EL (cell line): Measurements from ENCODE around the gene SLC36A1.

Experiments used
- DNase-seq: peaks from one replicate; pipeline ENCODE4 v3.0.0-alpha.2; 2016

The SLC36A1 gene

DNA sequence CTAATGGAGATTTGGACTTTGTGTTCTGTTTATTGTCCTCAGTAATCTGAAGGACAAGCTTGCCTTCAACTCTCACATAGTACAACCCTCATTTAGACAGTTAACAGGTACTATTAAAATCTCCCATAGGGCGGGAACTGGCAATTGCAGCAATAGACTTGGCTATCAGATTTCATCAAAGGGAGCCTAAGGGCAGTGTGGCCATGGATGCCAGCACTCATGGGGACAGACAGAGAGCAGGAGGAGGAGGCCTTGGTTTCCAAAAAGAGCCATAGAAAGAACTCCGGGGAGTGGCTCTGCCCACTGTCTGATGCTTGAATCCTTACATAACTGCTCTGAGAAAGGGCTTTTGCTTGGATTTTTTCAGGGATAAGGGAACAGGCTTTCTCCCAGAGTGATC is 6.8 kb downstream of the SLC36A1 start:
- DNase-seq: no peak

DNA sequence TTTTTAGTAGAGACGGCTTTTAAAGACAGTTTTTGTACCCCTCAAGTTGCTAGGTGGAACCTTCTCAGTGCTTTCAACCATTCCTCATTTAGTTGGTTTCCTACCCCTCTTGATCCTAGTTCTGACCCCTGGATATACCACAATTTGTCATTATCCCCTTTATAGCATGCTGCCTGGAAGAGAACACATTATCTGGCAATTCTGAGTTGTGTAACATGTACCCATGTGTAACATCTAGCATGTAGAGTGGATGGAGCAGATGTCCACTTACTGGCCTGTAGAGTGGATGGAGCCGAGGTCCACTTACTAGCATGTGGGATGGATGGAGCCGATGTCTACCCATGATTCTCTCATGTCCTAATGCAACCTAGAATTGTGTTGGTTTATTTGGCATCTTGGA is 7.5 kb downstream of the SLC36A1 start:
- DNase-seq: no peak

DNA sequence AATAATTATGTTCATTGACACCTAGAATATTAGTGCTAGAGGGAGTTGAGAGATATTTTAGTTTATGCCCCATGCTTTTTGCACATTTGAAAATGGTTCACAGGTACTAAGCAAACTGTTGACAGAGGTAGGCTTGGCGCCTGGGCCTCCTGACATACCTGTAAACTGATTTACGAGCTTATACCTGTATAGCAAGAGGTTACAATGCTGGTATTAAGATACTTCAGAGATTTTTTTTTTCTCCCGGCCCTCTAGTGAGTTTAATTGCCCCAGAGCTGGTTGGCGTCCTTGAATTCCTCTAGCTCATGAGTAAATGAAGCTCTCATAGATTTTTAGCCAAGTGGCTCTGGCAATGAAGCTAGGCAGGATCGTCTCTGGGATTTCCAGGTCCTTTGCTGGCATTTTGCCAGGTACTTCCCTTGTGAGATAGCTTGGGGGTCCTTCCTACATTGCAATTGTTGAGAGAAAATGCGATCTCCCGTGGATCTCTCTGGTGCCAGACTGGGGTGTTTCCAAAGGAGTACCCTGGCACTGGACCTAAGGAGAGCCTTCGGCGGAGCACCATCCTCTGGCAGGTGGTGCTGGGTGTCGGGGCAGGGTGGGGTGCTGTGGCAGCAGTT is 9.0 kb downstream of the SLC36A1 start:
- DNase-seq: no peak

DNA sequence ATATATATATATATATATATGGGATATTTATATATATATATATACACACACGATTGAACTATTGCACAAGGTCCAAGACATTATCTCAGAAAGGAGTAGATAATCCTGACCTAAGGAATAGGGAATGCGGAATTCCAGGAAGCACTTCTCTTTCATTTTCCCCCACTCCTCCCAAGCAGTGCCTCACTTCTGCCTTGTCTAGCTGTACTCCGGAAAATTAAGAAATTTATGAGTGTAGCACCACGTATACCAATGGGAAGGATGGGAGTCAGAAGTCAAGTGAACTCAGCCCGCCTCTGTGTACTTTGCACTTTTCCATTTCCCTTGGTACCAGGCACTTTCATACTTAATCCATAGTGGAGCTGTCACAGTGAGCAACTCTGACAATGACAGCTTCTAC is 10.9 kb downstream of the SLC36A1 start:
- DNase-seq: no peak

DNA sequence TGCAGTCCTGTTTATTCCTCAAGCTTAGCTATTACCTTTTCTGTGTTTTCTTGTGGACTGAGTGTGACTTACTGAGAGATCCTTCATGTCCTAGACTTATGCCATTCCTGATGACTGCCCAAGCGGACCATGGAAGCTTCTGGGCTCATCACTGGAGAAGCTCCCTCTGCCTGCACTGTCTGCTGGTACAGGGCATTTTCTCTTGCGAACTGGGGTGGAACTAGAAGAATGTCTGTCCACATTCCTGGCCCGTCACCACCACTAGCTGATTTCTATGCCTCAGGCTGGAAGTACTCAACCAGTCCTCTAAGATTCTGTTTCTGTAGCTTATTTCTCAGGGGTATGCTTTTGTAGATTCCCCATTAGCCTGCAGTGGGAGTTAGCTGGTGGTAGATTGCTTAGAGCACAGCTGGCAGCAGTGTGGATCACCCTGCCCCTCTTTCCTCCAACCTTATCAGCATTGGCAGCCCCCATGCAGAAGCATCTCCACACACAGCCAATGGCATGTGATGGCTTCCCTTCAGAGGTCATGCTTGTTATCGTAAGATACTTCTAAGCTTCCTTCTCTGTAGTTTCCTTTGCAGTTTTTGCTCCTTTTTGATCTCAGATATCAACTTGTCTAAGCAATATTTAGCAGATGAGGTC is 12.4 kb downstream of the SLC36A1 start:
- DNase-seq: peak; percentile 75

DNA sequence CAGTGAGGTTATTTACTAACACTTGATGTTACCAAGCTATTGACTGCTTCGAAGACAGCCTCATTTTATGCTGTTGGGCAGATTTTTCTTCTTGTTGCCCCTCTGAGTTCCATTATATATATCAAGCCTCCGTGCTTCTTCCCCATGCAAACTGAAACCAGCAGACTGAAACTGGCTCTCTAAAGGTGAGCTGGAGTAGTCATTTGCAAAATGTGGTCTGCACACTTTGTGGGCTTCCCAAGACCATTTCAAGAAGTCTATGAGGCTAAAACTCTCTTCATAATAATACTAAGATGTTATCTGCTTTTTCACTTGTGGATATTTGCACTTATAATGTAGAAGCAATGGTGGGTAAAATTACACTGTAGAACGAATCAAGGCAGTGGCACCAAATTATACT is 13.9 kb downstream of the SLC36A1 start:
- no peak for DNase-seq

DNA sequence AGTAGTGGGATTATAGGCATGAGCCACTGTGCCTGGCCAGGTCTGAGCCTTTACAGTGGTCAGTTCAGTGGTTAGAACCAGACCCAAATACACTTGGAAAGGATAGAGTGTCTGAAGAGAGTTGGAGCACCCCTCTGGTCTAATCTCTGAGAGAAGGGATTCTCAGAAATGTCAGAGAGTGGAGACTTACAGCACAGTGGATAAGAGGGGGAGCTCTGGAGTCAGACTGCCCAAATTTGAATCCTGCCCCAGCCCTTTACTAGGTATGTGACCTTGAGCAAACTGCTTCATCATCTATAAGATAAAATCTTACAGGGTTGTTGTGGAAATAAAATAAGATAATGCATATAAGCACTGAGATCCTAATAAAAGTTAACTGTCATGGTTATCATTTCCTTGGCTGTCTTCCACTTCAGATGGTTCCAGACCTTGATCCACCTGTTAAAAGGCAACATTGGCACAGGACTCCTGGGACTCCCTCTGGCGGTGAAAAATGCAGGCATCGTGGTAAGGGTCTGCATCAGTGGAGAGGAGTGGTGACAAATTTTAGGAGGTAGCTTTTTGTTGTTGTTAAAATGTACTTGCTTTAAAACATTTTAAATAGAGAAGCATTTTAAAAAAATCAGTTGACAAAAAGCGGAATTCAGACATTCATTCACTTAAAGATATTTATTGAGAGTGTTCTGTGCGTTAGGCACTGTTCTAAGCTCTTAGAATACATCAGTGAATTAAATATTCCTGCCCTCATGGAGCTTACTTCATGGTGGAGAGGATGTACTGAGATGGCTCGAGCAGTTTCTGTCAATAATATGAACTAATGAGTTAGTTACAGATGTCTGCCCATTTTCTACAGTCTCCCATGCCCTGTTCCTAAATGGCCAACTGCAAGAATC is 16.0 kb downstream of the SLC36A1 start:
- DNase-seq: no peak

DNA sequence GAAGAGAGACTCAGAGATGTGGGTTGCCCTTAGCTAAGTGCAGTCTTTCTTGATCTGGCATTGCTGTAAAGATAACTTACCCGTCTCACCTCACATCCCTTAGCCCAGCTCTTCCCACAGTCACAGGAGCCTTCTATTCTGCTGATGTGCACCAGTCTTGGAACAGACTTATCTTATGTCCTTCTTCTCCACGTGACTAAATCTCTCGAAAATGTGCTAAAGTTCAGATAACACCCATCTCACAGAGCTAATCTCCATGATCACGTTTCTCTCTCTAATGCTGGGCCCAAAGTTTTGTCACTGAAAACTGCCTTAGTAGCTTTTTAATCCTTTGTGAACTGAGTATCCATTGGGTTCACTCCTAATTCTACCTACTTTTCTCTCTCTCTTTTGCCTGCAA is 16.7 kb downstream of the SLC36A1 start:
- no peak for DNase-seq

DNA sequence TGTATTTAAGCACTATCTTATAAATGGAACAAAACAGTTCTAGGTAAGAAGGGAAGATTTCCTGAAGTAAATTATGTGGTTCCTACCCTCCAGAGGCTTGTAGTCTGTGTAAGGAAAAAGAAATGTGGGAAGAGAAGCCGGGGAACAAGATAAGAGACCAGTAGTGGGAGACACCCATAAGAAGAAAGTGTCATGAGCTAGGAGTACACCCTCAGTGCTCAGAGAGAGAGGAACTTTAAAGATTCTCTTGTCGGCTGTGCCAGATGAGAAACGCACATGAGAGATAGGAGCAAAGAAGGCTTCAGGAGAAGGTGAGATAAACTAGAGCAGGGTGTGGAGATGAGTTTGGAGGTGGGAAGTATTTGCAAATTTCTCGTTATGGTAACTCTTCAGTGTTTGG is 18.1 kb downstream of the SLC36A1 start:
- no peak for DNase-seq

DNA sequence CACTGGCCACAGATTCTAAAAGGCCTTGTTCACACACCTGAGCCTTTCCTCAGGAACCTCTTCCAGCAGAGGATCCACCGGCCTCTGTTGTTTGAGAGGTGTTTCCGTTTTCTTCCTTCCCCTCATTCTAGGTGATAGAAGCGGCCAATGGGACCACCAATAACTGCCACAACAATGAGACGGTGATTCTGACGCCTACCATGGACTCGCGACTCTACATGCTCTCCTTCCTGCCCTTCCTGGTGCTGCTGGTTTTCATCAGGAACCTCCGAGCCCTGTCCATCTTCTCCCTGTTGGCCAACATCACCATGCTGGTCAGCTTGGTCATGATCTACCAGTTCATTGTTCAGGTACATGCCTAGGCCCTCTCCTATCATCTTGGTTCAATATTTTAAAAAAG is 20.2 kb downstream of the SLC36A1 start:
- DNase-seq: no peak

DNA sequence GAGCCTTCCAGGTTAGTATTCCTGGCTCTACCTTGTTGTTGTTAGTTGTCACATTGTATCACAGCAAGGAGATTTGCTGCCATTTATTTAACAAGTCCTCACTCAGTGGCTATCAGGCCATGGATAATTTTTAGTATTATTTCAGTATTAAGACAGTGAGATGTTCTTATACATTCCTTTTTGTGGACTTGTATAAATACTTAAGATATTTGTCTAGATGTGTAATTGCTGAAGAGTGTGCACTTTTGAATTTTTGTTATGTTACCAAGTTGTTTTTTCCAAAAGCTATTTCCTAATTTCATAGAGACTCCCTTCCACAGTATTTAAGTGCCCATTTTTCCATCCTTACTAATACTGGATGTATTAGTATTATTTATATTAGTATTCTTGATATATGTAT is 22.0 kb downstream of the SLC36A1 start:
- DNase-seq: peak; percentile 47

DNA sequence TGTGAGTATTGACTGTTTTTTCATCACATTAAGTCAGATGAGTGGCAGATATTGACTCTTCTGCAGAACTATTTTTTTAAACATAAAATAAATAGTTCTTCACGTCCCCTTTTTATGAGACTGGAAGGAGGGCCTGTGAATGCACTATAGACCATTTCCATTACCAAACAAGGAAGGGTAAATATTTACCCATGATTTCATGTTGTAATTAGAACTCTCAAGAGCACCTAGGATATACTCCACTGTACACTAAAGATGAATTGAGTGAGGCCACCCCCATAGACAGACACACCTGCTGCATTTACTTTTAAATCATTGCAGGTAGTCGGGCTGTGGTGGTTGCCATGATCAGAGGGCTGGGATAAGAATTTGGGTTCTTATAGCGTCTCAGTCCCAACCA is 22.6 kb downstream of the SLC36A1 start:
- DNase-seq: no peak

DNA sequence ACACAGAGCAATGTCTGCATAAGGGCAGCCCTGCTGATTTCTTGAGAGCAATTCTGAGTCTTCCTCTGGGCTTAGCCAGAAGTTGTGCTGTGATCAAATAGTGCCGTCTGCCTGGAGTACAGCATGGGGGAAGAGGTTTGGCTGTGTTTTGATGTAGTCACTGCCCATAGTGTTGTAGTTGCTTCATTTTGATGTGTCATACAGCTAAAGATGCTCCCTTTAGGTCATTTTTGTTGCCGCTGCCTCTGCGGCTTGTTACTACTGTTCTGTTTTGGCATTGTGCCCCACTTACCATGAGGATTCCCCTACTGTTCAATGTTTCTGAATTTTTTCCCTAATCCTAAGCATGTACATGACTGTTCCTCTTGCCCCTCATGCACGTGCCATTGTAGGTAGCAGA is 23.0 kb downstream of the SLC36A1 start:
- peak; percentile 83 for DNase-seq

DNA sequence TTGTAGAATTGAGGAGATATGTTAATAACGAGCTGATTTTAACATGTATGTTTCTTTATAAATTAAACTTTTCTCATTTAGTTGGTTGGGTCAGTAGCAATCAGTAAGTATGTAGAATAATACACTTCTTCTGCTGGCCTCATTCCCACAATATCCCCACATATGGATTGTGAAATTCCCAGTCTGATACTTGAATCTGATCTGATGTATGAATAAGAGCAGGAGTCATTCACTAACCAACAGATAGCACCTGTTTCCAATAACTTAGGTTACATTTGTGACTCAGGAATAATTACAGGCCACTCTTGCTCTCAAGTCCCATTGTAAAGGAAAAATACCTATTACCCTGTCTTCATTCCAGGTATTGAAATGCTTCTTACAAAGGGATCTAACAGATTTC is 23.9 kb downstream of the SLC36A1 start:
- DNase-seq: no peak

DNA sequence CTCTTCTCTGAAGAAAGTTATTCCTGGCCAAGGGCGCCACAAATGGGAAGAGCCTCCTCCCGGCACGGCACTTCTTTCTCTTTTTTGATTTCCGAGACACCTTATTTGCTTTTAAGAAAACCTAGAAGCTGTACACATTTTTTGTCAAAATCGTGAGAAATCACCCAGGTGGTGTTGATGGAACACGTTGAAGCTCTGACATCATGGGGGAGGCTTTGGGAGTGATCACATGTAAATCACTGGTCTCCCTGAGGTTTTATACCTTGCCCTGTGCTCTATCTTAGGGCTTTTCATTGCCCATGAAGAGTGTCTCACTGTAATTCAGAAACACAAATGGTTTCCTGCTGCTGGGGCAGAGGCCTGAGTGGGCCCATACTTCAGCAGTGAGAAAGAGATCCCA is 27.4 kb downstream of the SLC36A1 start:
- no peak for DNase-seq

DNA sequence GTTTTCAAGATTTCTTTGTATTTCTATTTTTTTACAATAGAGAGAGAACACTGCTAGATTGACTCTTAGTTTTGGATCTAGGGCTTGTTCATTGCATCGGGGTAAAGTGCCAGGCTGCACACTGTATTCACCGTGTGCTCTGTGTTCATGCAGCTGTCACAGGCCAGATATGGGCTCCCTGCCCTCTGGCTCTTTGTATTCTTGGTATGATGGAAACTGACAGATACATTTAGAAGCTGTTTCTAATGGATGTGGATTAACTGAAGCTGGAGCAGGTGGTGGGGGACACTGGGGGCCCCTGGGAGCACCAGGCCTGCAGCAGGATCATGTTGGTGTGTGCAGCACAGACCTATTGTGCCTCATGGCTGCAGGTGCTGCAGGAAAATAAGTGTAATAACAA is 28.0 kb downstream of the SLC36A1 start:
- no peak for DNase-seq

DNA sequence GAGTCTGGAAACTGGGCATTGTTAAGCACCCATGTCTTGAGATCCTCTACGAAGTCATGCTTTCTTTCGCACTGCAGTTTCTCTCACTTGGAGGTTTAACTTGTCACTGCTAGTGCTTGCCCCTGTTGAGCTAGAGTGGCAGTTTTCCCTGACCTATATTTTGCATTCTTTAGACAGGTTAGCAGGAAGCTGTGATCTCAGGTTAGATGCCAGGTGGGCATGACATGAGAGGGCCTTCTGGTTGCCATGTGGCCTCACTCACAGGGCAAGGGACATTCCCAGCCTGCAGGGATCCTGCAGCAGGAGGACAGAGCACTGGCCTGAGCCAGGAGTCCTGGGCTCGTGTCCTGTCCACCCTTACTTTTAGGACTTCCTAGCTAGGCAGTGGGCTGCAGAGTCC is 28.6 kb downstream of the SLC36A1 start:
- DNase-seq: no peak

DNA sequence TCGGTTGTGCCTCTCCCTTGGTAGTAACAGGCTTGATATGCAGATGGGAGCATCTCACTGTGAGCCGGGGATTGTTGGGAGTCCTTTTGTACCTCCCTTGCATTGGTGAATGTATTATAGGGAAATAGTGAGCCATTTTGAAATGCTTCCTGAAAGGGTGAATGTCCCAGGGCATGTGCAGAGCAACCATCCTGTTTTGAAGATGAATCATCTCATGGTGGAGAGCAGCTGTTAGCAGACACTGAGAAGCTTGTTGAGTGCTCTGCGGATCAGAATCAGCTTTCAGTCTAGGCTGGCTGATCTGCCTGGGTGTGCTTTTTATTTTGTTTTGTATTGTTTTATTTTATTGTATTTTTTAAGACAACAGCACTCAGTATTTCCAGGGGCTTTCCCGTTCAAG is 29.7 kb downstream of the SLC36A1 start:
- peak; percentile 30 for DNase-seq

DNA sequence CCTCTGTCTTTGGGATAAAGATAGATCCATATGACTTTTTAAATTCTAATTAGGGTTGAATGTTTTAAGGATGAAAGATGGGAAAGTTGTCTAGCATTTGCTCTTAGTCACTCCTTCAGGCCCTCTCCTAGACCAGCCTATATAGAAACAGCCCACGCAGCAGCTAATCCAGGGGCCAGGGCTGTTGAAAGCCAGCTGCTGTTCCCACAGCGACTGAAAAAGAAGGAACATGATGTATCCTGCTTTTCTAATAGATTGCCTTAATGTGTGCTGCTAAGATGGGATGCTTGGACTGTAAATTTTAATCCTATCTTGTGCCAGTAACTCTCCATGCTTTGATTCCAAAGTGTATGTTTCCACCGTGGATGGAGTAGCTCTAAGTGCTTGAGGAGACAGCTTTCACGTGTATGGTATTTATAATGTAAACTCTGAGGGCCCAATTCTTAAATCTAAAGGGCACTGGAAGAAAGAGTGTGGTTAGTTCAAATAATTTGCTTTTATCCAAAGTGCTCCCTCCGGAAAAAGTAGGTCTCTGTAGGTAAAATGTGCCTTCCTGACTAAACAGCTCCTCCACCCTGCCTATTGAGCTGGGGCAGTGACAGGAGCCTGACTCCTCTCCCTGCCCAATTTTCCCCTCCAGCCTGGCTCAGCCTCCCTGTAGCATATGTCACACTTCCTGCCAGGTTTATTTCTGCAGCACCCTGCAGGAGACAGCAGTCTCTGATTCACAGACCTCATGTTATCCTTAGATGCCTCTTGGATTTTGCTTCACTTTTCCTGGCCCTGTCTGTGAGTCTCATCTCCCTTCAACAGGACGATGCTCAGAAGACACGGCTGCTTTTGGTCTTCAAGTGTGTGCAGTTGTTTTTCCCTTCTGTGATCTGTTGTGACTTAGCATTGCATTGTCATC is 33.2 kb downstream of the SLC36A1 start:
- DNase-seq: peak; percentile 56

DNA sequence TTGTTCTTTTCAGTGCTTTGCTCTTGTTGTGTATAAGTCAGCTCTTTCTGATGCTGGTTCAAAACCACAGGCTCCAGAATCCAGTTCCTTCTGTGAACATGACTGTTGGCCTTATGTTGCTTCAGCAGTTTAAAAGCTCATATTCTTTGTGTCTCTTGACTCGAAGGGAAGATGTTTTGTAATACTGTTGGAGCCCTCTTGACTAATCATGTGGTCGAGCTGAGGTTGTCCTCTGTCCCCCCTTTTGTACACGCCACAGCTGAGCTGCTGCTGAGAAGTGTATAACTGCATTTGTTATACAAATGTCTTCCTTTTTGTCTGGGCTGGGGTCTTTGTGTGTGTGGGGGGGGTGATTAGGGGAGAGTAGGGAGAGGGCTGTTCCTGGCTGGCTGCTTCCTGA is 35.8 kb downstream of the SLC36A1 start:
- no peak for DNase-seq

DNA sequence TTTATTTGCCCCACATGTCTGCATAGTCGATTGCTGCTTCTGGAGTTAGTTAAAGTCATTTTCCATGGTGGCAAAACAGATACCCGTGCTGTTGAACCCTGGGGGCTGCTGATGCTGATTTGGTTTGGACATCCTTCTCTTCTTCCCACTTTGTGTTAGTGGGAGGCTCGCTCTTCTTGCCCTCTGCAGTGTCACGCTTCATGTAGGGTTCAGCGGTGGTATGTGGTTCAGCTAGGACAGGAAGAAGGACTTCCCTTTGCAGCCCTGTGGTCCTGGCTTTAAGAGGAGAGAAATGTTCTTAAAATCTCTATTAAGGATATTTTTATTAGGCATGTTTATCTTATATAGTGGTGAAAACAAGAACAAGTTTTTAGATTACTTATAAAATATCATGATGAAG is 36.2 kb downstream of the SLC36A1 start:
- no peak for DNase-seq

DNA sequence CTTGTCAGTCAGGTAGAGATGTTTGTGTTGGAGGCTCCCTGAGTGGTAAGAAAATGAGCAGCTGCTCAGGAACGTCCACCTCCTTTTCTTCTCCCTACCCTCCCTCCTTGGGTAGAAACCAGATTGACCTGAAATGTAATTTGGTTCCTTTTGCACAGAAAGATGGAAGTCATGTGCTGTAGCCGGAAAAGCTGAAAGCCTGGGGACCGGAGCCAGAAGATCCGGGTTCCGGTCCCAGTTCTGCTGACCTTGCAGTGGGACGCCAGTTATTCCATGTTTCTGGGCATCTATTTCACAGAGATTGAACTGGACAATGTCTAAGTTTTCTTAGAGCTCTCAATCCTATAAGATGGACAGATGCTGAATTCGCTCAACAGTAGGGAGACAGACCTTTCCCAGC is 40.1 kb downstream of the SLC36A1 start:
- DNase-seq: no peak

DNA sequence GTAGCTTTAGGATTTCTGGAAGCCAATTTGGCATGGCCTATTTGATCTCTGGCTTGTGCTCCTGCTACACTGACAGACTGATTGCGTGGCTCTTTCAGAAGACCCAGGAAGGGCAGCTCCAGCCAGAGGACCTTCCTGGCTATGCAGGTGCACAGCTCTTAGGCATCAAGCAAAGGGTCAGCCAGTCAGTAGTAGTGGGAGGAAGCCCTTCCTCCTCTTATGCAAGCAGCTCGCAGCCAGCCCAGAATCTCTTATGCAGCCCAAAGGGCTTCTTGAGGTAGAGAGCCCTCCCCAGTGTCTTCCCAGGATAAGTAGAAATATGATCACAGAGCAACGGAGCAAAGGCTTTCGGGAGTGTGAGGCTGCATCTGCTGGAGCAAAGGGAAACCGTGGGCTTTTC is 43.2 kb downstream of the SLC36A1 start:
- DNase-seq: no peak
